GM18868 (cell line): ENCODE data around the gene SIGLEC14.
"Not testable (repeated sequence)": the region's sequence is repeated elsewhere in the genome, so short reads cannot be mapped to it uniquely, and the experiment has no call there.

Experiments
- ATAC-seq: cut with Tn5 transposase; IDR thresholded peaks from one replicate; pipeline ENCODE4 v1.9.1; 2021; ENCODE audit warnings: mild to moderate bottlenecking, moderate library complexity; ENCODE audit not compliant: unreplicated experiment

SIGLEC14 gene, protein sequence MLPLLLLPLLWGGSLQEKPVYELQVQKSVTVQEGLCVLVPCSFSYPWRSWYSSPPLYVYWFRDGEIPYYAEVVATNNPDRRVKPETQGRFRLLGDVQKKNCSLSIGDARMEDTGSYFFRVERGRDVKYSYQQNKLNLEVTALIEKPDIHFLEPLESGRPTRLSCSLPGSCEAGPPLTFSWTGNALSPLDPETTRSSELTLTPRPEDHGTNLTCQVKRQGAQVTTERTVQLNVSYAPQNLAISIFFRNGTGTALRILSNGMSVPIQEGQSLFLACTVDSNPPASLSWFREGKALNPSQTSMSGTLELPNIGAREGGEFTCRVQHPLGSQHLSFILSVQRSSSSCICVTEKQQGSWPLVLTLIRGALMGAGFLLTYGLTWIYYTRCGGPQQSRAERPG

DNA sequence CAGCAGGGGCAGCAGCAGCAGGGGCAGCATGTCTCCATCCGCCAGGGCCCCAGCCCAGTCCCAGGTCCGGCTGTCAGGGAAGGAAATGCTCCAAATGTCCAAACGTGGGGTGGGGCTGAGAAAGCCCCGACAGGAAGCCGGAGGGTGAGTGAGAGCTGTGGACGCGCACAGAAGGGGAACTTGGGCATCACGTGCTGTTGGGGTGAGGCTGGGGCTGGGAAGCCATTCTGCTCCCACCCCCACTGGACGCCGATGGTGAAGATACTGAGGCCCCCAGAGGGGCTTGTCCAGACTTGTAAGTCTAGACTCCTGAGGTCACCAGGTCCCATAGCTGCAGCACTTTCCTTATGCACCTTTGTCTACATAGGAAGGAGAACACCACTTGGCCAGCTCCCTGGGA lies at the start of gene SIGLEC14:
Gene SIGLEC14 (minus strand): TSS at position 96 of the 400 bp plus-strand sequence. CDS start 66 bp downstream, at position 30.
- ATAC-seq = not testable (repeated sequence)

DNA sequence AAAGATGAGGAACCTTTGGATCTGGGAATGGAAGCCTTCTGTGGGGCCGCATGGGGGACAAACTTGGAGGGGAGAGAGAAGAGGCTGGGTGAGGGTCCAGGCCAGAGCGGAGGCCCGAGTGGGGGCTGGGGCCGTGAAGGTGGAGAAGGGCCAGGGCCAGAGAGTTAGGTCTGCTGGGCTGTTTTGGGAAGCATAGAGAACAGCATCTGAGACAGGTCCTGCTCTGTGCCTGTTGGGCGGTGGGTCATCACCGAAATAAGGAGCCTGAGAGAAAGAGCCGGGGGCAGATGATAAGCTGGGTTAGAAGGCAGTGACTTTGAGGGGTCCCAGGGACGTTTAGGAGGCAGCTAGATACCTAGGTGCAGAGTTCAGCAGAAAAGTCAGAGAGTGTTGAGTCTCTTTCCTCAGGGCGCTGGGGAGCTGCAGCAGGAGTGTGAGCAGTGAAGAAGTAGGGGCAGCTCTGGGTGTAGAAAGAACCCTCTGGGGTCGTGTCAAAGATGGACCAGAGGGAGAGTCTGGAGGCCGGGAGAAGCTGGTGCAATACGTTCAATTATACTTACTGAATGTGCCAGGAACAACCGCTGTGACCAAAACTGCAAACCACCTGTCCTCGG lies 49.2 kb upstream of the SIGLEC14 start:
- no peak for ATAC-seq

- ATAC-seq = no peak
These were observed 48.5 kb upstream of the SIGLEC14 start for GRCh38 chr19:51695088-51695487.

- ATAC-seq = no peak
These were observed 47.9 kb upstream of the SIGLEC14 start for GRCh38 chr19:51694318-51695085.

DNA sequence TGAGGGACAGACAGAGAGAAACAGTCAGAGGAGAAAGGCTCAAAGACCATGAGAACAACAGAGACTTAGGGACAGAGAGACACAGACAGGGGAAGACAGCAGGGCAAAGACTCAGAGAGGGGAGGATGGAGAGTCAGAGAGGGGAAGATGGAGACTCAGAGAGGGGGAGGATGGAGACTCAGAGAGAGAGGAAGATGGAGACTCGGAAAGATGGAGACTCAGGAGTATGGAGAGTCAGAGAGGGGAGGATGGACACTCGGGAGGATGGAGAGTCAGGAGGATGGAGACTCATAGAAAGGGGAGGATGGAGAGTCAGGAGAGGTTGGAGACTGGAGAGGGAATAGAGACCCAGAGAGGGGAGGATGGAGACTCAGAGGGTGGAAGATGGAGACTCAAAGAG lies 47.2 kb upstream of the SIGLEC14 start:
- ATAC-seq = no peak

DNA sequence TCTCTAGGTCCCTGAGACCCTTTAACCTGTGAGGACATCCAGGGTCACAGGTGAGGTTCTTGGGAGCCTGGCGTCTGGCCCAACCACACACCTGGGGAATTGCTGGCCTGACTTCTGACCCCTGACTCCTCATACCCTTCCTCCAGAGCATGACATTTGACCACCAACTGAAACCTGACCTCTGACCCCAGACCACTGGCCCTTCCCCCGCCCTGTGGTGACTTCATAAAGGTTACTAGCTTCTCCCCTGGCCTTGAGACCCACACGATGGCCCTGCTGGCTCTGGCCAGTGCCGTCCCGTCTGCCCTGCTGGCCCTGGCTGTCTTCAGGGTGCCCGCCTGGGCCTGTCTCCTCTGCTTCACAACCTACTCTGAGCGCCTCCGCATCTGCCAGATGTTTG lies 46.6 kb upstream of the SIGLEC14 start, which contains the start of gene SPACA6:
Gene SPACA6 (plus strand): TSS at position 71 of the 400 bp plus-strand sequence. CDS start 197 bp downstream, at position 268.
- ATAC-seq = no peak

GRCh38 chr19:51692468-51692867 lies 45.8 kb upstream of the SIGLEC14 start:
- no peak for ATAC-seq

- ATAC-seq = no peak
These were observed 45.2 kb upstream of the SIGLEC14 start for GRCh38 chr19:51691584-51692428.

DNA sequence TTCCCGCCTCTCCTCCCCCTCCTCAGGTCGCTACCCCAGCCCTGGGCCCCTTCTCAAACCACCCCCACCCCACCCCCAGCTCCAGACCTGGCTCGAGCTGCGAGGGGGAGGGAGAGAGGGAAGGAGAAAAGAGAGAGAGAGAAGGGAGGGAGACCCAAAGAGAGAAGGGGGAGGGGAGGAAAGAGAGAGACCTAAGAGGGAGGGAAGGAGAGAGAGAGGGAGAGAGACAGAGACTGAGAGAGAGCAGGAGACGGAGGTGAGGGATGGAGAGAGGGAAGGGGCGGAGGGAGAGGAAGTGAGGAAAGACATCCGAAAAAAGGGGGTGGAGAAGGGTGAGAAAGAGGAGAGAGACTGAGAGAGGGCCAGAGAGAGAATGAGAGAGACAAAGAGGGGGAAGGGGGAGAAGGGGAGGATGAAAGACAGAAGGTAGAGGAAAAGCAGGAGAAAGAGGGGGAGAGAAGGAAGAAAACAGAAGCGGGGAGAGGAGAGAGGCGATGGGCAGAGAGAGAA lies 44.5 kb upstream of the SIGLEC14 start:
- ATAC-seq = no peak

- no peak for ATAC-seq
These were observed 43.9 kb upstream of the SIGLEC14 start for GRCh38 chr19:51690454-51691073.

DNA sequence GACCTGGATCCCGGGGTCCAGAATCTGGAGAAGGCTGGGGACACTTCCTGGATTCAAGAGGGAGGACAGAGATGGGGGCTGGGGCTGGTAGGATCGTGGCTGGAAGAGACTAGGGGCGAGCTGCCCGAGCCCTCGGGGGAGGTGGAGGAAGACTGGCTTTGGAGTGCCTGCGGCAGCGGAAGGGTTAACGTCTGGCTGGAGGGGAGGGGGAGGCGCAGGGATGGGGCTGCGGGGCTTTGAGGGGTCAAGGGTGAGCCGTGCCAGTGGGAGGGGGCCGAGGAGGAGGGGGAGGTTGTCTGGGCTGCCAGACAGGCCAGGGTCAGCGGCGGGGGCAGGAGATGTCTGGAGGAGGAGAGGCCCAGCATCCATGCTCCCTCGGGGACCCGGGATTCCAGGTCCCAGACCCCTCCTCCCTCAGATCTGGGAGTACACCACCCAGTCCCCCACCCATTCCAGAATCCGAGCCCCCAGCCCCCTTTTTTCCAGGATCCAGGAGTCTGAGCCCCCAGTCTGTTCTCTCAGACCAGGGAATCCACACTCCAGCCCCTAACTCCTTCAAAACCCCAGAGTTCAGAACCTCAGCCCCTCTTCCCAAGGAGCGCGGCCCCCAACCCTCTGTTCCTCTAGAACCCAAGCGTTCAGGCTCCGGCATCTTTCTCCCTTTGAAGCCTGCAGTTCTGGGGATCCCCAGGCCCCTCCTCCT lies 43.3 kb upstream of the SIGLEC14 start:
- ATAC-seq = no peak

DNA sequence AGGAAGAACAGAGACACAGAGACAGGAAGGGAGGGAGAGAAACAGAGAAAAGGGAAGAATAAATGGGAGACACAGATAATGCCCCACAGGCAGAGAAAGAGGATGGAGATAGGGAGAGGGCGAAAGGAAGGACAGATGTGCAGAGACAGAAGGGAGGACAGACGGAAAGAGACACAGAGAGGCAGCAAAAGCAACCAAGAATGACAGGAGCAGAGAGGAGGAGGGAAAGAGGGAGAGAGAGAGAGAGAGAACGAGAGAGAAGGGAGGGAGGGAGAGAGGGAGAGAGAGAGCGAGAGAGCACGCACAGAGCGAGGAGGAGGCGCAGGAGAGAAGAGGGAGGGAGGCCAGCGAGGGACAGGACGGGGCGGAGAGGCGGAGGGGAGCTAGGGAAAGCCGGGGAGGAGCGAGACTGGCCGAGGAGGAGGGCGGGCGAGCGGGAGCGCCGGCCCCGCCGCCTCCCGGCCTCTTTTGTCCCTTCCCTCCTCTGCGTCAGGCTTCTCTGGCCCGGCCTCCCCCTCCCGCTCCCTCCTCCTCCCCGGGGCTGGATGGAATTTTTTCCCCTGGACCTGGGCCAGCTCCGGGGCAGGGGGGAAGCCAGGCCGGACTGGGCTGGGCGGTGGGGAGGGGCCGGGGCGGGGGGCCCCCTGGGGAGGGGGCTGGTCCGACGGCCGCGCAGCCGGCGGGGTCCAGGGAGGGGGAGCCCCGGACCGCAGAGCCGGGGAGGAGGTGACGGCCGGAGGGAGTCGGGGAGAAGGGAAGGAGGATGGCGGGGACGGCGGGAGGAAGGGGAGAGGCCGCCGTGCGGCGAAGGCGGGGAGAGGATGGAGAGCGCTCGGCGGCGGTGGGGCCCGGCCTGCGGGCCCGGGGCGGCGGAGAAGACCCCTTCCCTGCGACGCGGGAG lies 42.3 kb upstream of the SIGLEC14 start:
- ATAC-seq = no peak

- no peak for ATAC-seq
These were observed 41.4 kb upstream of the SIGLEC14 start for GRCh38 chr19:51687791-51688670.

GRCh38 chr19:51686171-51686570 lies 39.5 kb upstream of the SIGLEC14 start:
- ATAC-seq = no peak

DNA sequence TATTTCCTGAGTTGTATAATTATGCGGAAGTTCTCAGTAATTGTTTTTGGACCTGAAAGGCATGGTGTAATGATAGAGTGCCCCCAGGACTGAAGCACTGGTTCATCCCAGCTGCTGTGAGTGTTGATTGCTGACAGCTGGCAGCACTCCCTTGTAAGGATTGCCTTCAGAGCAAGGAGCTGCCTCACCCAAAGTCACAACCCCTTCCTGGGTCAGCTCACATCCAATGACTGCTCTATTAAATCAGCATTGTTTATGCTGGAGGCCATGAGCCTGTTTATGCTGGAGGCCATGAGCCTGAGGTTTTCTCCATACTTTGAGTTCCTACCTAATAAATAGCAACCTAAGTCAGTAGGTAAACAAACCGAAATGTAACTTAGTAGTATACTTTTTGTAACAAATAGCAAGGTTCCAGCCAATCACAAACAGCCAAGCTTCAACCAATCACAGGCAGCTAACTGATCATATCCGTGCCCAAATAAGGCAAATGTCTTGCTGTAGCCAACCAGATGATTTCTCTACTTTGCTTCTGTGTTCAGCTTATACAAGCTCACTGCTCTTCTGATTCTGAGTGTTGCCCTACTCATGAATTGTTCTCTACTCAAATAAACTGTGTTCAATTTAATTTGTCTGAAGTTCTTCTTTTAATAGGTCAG lies 34.8 kb upstream of the SIGLEC14 start:
- no peak for ATAC-seq

- no peak for ATAC-seq
These were observed 33.8 kb upstream of the SIGLEC14 start for GRCh38 chr19:51680474-51680873.

DNA sequence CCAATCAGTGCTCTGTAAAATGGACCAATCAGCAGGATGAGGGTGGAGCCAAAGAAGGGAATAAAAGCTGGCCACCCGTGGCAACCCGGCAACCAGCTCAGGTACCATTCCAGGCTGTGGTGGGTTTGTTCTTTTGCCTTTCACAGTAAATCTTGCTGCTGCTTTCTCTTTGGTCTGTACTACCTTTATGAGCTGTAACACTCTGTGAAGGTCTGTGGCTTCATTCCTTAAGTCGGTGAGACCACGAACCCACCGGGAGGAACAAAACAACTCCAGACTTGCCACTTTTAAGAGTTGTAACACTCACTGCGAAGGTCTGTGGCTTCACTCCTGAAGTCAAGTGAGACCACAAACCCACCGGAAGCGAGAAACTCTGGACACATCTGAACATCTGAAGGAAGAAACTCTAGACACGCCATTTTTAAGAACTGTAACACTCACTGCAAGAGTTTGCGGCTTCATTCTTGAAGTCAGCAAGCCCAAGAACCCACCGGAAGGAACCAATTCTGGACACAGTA lies 30.0 kb upstream of the SIGLEC14 start:
- ATAC-seq = no peak
